GM15510 (cell line): Measurements from ENCODE around the gene GDF9.

Source experiments
- POLR2A ChIP-seq: IDR thresholded peaks from 3 replicates; pipeline ENCODE4 v1.6.1; 2011; ENCODE audit warnings: borderline replicate concordance; ENCODE audit not compliant: insufficient read length; ENCODE audit errors: extremely low read depth

Gene GDF9

GRCh38 chr5:132853790-132854189 is 12.5 kb downstream of the GDF9 start:
- TF ChIP-seq POLR2A: no peak

GRCh38 chr5:132853323-132853722 is 12.9 kb downstream of the GDF9 start:
- no peak for TF ChIP-seq POLR2A

GRCh38 chr5:132850066-132850465 is 16.2 kb downstream of the GDF9 start:
- no peak for TF ChIP-seq POLR2A

GRCh38 chr5:132849347-132849746 is 16.9 kb downstream of the GDF9 start:
- TF ChIP-seq POLR2A: no peak

- no peak for TF ChIP-seq POLR2A
Observed at GRCh38 chr5:132848270-132848669, 18.0 kb downstream of the GDF9 start.

GRCh38 chr5:132841305-132841704 is 25.0 kb downstream of the GDF9 start:
- no peak for TF ChIP-seq POLR2A

GRCh38 chr5:132840896-132841295 is 25.4 kb downstream of the GDF9 start:
- no peak for TF ChIP-seq POLR2A

- TF ChIP-seq POLR2A: no peak
Observed at GRCh38 chr5:132840313-132840712, 26.0 kb downstream of the GDF9 start.

- no peak for TF ChIP-seq POLR2A
Observed at GRCh38 chr5:132839426-132840301, 26.6 kb downstream of the GDF9 start.

- no peak for TF ChIP-seq POLR2A
Observed at GRCh38 chr5:132838516-132839282, 27.6 kb downstream of the GDF9 start.

- TF ChIP-seq POLR2A: no peak
Observed at GRCh38 chr5:132837868-132838267, 28.4 kb downstream of the GDF9 start.

- no peak for TF ChIP-seq POLR2A
Observed at GRCh38 chr5:132836852-132837251, 29.4 kb downstream of the GDF9 start.

- TF ChIP-seq POLR2A: no peak
Observed at GRCh38 chr5:132834057-132834456, 32.2 kb downstream of the GDF9 start.

- no peak for TF ChIP-seq POLR2A
Observed at GRCh38 chr5:132832612-132833011, 33.7 kb downstream of the GDF9 start.

GRCh38 chr5:132831095-132831860 is 35.0 kb downstream of the GDF9 start:
- TF ChIP-seq POLR2A: no peak
